Hepatocyte (in vitro differentiated cells): ENCODE measurements around the gene VASN. TPM values are rescaled to one million over a fixed set of nuclear protein-coding genes. Genes with fewer than 3 reads are reported as not detected.

Experiments used
- DNase-seq: peaks from one replicate; pipeline ENCODE4 v3.0.0-alpha.2; 2016; ENCODE audit warnings: low spot score
- H2AFZ ChIP-seq: fragments of 200-600 bp; sonication (generic); 2 replicates; pipeline ENCODE4 v1.6.0; 2016; ENCODE audit warnings: antibody characterized with exemption, mild to moderate bottlenecking
- H3K27ac ChIP-seq: fragments of 200-600 bp; sonication (generic); 2 replicates; pipeline ENCODE4 v1.5.1; 2016; ENCODE audit warnings: mild to moderate bottlenecking
- H3K27me3 ChIP-seq: fragments of 200-600 bp; sonication (generic); 2 replicates; pipeline ENCODE4 v1.6.1; 2016
- H3K36me3 ChIP-seq: fragments of 200-600 bp; sonication (generic); replicated peaks from 2 replicates; pipeline ENCODE4 v1.5.1; 2016; ENCODE audit warnings: low read depth; ENCODE audit not compliant: insufficient read depth
- H3K4me1 ChIP-seq: fragments of 200-600 bp; sonication (generic); 2 replicates; pipeline ENCODE4 v1.5.1; 2016; ENCODE audit warnings: mild to moderate bottlenecking, moderate library complexity; ENCODE audit not compliant: insufficient read depth
- H3K4me2 ChIP-seq: fragments of 200-600 bp; sonication (generic); 2 replicates; pipeline ENCODE4 v1.6.0; 2016
- H3K4me3 ChIP-seq: fragments of 200-600 bp; sonication (generic); 2 replicates; pipeline ENCODE4 v1.5.1; 2016; ENCODE audit warnings: mild to moderate bottlenecking
- H3K79me2 ChIP-seq: fragments of 200-600 bp; sonication (generic); 2 replicates; pipeline ENCODE4 v1.6.0; 2017; ENCODE audit warnings: mild to moderate bottlenecking
- H3K9me2 ChIP-seq: fragments of 200-600 bp; sonication (generic); replicated peaks from 2 replicates; pipeline ENCODE4 v1.6.0; 2017; ENCODE audit warnings: mild to moderate bottlenecking; ENCODE audit not compliant: insufficient read depth
- H3K9me3 ChIP-seq: fragments of 200-600 bp; sonication (generic); 2 replicates; pipeline ENCODE4 v1.5.1; 2016; ENCODE audit warnings: low read depth, mild to moderate bottlenecking
- H4K20me1 ChIP-seq: fragments of 200-600 bp; sonication (generic); 2 replicates; pipeline ENCODE4 v1.6.0; 2016; ENCODE audit warnings: mild to moderate bottlenecking; ENCODE audit not compliant: insufficient read depth, poor library complexity, severe bottlenecking
- CTCF ChIP-seq: fragments of 200-600 bp; sonication (generic); IDR thresholded peaks from 2 replicates; pipeline ENCODE4 v1.5.1; 2016; ENCODE audit warnings: antibody characterized with exemption, mild to moderate bottlenecking; ENCODE audit not compliant: poor library complexity
- EZH2 ChIP-seq: fragments of 200-600 bp; sonication (generic); IDR thresholded peaks from 2 replicates; pipeline ENCODE4 v1.6.1; 2016; ENCODE audit warnings: antibody characterized with exemption, mild to moderate bottlenecking, borderline replicate concordance
- EZH2phosphoT487 ChIP-seq: fragments of 200-600 bp; sonication (generic); IDR thresholded peaks from one replicate; pipeline ENCODE4 v1.6.1; 2018; ENCODE audit warnings: antibody characterized with exemption, mild to moderate bottlenecking, low read depth, moderate library complexity; ENCODE audit not compliant: unreplicated experiment, severe bottlenecking
- WGBS: methylation state at CpG from one replicate; pipeline ENCODE4 v1.1.6; 2016; ENCODE audit warnings: low lambda C conversion rate; ENCODE audit errors: missing lambda C conversion rate; 5-methylcytosine and 5-hydroxymethylcytosine counted together
- polyA plus RNA-seq: library from polyadenylated mRNA; unstranded; fragments of >200 nt; fragmentation: Nextera tagmentation; extraction: Ambion mirVana; gene quantifications from 2 replicates; pipeline ENCODE4 v1.2.1, GENCODE V29; 2016
- total RNA-seq: library from RNA; depleted of rRNA; stranded (reverse); fragments of >200 nt; gene quantifications from 2 replicates; pipeline ENCODE4 v1.2.3, GENCODE V29; 2014

VASN gene
- total and polyA plus RNA-seq, 2 experiments from 2014 or later = 12.1 to 64.2 TPM

DNA sequence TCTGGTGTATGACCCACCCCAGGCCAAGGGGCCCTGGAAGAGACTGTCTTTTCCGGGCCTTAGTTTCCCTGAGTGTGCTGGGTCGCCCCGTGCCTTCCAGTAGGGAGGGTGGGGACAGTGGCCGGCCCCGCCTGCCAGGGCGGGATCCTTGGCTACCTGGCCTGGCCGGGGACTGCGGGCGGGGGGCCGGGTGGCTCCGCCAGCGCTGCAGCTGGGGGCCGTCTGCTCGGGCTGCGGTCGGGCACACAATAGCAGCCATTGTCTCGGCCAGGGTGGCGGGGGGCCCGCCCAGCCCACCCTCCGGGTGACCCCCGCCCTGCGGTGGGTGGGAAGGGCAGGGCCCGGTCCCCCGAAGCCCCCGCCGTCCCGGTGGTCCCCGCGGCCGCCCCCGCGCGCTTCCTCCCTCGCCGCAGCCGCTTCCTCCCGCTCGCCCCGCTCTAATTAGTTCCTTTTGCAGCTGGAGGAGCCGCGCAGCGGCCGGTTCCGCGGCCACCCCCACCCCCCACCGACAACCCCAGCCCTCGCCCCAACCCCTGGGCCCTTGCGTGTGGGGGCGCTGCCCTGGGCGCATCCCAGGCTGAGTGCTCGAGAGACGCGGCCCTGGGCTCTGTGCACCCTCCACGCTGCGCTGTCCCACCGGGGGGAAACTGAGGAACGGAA is 44.1 kb upstream of the VASN start:
- no peak for TF ChIP-seq EZH2phosphoT487
- TF ChIP-seq EZH2 = no peak
- TF ChIP-seq CTCF = no peak
- peaks cover 51% of the 10 kb centered on the region for H3K4me1 ChIP-seq
- H3K27me3 ChIP-seq = no peaks in the 10 kb centered on the region
- H2AFZ ChIP-seq = peak overlapping the region; percentile 12
- H3K79me2 ChIP-seq = peaks cover 98% of the 10 kb centered on the region
- 15% methylated on average over 12 of the region's 57 CpGs for WGBS
- no peaks in the 10 kb centered on the region for H3K9me3 ChIP-seq
- H3K4me2 ChIP-seq = peak overlapping the region; percentile 95
- no peaks in the 10 kb centered on the region for H3K9me2 ChIP-seq
- peak overlapping the region; percentile 89 for H3K27ac ChIP-seq
- peak overlapping the region; percentile 45 for H3K4me3 ChIP-seq
- no peaks in the 10 kb centered on the region for H3K36me3 ChIP-seq
- peaks cover 68% of the 10 kb centered on the region for H4K20me1 ChIP-seq
- DNase-seq = no peak

- 3% methylated on average over 14 of the region's 30 CpGs for WGBS
- Histone ChIP-seq H3K27me3 (no peaks in the 10 kb centered on the region), H3K4me1 (peaks cover 45% of the 10 kb centered on the region), H3K9me3 (no peaks in the 10 kb centered on the region), H3K9me2 (no peaks in the 10 kb centered on the region), H2AFZ (peak overlapping the region; percentile 12), H3K36me3 (no peaks in the 10 kb centered on the region), H3K4me3 (peak overlapping the region; percentile 45), H3K4me2 (peak overlapping the region; percentile 95), H4K20me1 (peaks cover 66% of the 10 kb centered on the region), H3K79me2 (peaks cover 98% of the 10 kb centered on the region), H3K27ac (peak overlapping the region; percentile 89)
- peak; percentile 93 for DNase-seq
- no peak for TF ChIP-seq EZH2phosphoT487
- no peak for TF ChIP-seq EZH2
- peak; percentile 72 for TF ChIP-seq CTCF
Measured at GRCh38 chr16:4328046-4328781, 43.4 kb upstream of the VASN start.

GRCh38 chr16:4328782-4329775 is 42.6 kb upstream of the VASN start:
- Histone ChIP-seq H4K20me1 (peaks cover 58% of the 10 kb centered on the region), H3K36me3 (no peaks in the 10 kb centered on the region), H3K27me3 (no peaks in the 10 kb centered on the region), H3K27ac (peak overlapping the region; percentile 89), H3K9me3 (no peaks in the 10 kb centered on the region), H2AFZ (no peak overlapping the region), H3K4me2 (peak overlapping the region; percentile 95), H3K9me2 (no peaks in the 10 kb centered on the region), H3K4me3 (no peak overlapping the region), H3K4me1 (peaks cover 37% of the 10 kb centered on the region), H3K79me2 (peaks cover 95% of the 10 kb centered on the region)
- DNase-seq = no peak
- 76% methylated on average over 17 of the region's 17 CpGs for WGBS
- TF ChIP-seq CTCF (no peak), EZH2phosphoT487 (no peak), EZH2 (no peak)
